Testis (tissue), 3 donors: ENCODE data around the gene TRRAP. TPM values are rescaled to one million over a fixed set of nuclear protein-coding genes. Genes with fewer than 3 reads are reported as not detected.

Experiments used
- DNase-seq: peaks from one replicate; pipeline ENCODE4 v3.0.0-alpha.2; 2019
- H3K27ac ChIP-seq, 2 donors: fragments of 200-600 bp; sonication (generic); one replicate each; pipeline ENCODE4 v1.5.1; 2019
- H3K27me3 ChIP-seq: fragments of 200-600 bp; sonication (generic); one replicate; pipeline ENCODE4 v1.5.1; 2019
- H3K36me3 ChIP-seq: fragments of 200-600 bp; sonication (generic); one replicate; pipeline ENCODE4 v1.5.1; 2017; ENCODE audit warnings: low read depth; ENCODE audit errors: missing control alignments
- H3K4me1 ChIP-seq: fragments of 200-600 bp; sonication (generic); one replicate; pipeline ENCODE4 v1.5.1; 2019
- H3K4me3 ChIP-seq, 2 donors: fragments of 200-600 bp; sonication (generic); one replicate each; pipeline ENCODE4 v1.5.1; 2017 to 2019
- H3K9me3 ChIP-seq: fragments of 200-600 bp; sonication (generic); one replicate; pipeline ENCODE4 v1.5.1; 2017
- CTCF ChIP-seq, 3 experiments: fragments of 450-650 bp in 2 of 3; fragments of 200-600 bp in 1 of 3; sonication (generic) in 1 of 3; IDR thresholded peaks; one replicate each; pipeline ENCODE4 v1.5.1; 2016 to 2019; ENCODE audit warnings: antibody characterized with exemption in 3 of 3, mild to moderate bottlenecking in 2 of 3, moderate library complexity in 1 of 3
- POLR2A ChIP-seq: fragments of 450-650 bp; IDR thresholded peaks from one replicate; pipeline ENCODE4 v1.6.1; 2017; ENCODE audit warnings: antibody characterized with exemption, mild to moderate bottlenecking, moderate library complexity
- WGBS, 2 donors: methylation state at CpG; one replicate each; pipeline ENCODE4 v1.1.5; 2018; 5-methylcytosine and 5-hydroxymethylcytosine counted together
- intact Hi-C: fragments of 100-400 bp; cut with DNase I; formaldehyde crosslinking; loops from one replicate; pipeline ENCODE4 v1.15.1; 2023; ENCODE audit warnings: low total_unique reads
- polyA plus RNA-seq: library from polyadenylated mRNA; stranded (reverse); fragments of 350-450 nt; fragmentation: Illumina TruSeq; extraction: RNeasy Lipid Tissue Mini Kit (QIAGEN cat#74804); gene quantifications from one replicate; pipeline ENCODE4 v1.2.3, GENCODE V29; 2014; ENCODE audit warnings: low read depth, low replicate concordance; ENCODE audit not compliant: insufficient read depth
- total RNA-seq, 2 donors: library from RNA; depleted of rRNA; stranded (reverse); fragments of >200 nt; gene quantifications; one replicate each; pipeline ENCODE4 v1.2.3, GENCODE V29; 2016

TRRAP gene
- total and polyA plus RNA-seq, 3 donors from 2014 or later = 45.6 to 120 (median 119) TPM

DNA sequence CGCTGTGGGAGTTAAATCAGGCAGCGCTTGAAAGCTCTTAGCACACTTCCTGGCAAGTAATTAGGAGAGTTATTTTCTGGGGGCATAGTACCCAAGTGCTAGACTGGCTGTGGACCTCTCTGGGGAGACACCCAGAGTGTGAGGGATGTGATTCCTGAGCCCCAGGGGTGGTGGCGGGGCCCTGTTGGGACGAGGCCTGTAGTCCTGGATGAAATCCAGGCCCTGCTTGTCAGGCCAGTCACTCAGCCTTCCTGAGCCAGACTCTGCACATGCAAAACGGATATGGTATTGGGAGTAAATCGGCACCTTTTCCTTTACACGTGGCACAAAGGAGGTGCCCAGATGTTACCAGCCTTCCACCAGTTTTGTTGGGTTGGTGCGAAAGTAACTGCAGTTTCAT lies 31.2 kb downstream of the TRRAP start:
- no peak for TF ChIP-seq POLR2A
- TF ChIP-seq CTCF (IDR thresholded peaks at IDR 0.05) = no peak
- Histone ChIP-seq H3K4me1 (no peaks in the 10 kb centered on the region), H3K9me3 (no peaks in the 10 kb centered on the region), H3K27ac (no peak overlapping the region), H3K4me3 (no peak overlapping the region), H3K36me3 (no peaks in the 10 kb centered on the region), H3K27me3 (no peaks in the 10 kb centered on the region)
- 87 to 90% methylated on average over 5 to 8 of the region's 8 CpGs for WGBS, 2 donors
- no peak for DNase-seq
- intact Hi-C loops = no loop called here

DNA sequence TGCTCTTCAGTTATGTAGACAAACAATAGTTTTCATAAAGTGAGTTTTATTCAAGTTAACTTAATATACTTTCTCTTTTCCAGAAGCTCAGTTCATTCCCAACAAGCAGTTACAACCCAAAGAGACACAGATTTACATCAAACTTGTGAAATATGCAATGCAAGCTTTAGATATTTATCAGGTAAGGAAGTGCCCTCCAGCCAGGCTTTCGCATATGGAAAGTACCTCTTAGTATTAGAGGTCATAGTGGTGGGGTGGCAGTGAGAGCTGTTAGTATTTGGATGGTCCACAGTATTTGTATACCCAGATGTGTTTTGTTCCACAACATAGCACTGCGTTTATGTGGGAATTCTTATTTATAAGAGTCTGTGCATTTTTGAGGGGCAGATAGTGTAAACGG lies 32.1 kb downstream of the TRRAP start:
- no peaks in the 10 kb centered on the region for H3K9me3 ChIP-seq
- H3K4me1 ChIP-seq = no peaks in the 10 kb centered on the region
- intact Hi-C loops = no loop called here
- no peak for TF ChIP-seq POLR2A
- no peak for TF ChIP-seq CTCF (IDR thresholded peaks at IDR 0.05)
- no peaks in the 10 kb centered on the region for H3K36me3 ChIP-seq
- no peak for DNase-seq
- no peak overlapping the region for H3K27ac ChIP-seq
- 88 to 90% methylated on average over 3 of the region's 3 CpGs for whole genome bisulfite sequencing, 2 donors
- H3K27me3 ChIP-seq = no peaks in the 10 kb centered on the region
- no peak overlapping the region for H3K4me3 ChIP-seq

DNA sequence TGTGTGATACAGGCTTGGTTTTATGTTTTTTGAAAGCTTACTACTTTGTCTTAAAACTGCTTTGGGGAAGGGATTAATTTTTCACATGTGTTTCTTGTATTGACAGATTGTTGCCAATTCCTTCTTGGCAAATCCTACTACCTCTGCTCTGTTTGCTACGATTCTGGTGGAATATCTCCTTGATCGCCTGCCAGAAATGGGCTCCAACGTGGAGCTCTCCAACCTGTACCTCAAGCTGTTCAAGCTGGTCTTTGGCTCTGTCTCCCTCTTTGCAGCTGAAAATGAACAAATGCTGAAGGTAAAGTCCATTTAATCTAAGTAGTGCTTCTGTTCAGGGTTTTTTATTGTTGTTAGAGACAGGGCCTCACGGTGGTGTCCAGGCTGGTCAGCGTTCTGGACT lies 33.6 kb downstream of the TRRAP start:
- TF ChIP-seq POLR2A (no peak), CTCF (IDR thresholded peaks at IDR 0.05) (no peak)
- Histone ChIP-seq H3K27me3 (no peaks in the 10 kb centered on the region), H3K9me3 (no peaks in the 10 kb centered on the region), H3K4me3 (no peak overlapping the region), H3K36me3 (no peaks in the 10 kb centered on the region), H3K27ac (no peak overlapping the region), H3K4me1 (no peaks in the 10 kb centered on the region)
- 60 to 65% methylated on average over 5 of the region's 5 CpGs for WGBS, 2 donors
- intact Hi-C loops = no loop called here
- no peak for DNase-seq

- Histone ChIP-seq H3K36me3 (no peaks in the 10 kb centered on the region), H3K4me1 (no peaks in the 10 kb centered on the region), H3K27me3 (no peaks in the 10 kb centered on the region), H3K9me3 (no peaks in the 10 kb centered on the region), H3K27ac (no peak overlapping the region), H3K4me3 (no peak overlapping the region)
- TF ChIP-seq POLR2A = no peak
- 89 to 90% methylated on average over 8 of the region's 8 CpGs for WGBS, 2 donors
- intact Hi-C loops = no loop called here
- DNase-seq = no peak
Observed at GRCh38 chr7:98913026-98913425, 34.7 kb downstream of the TRRAP start.

- no peaks in the 10 kb centered on the region for H3K4me1 ChIP-seq
- no peak for DNase-seq
- H3K27ac ChIP-seq = no peak overlapping the region
- no peaks in the 10 kb centered on the region for H3K27me3 ChIP-seq
- intact Hi-C loops = no loop called here
- no peaks in the 10 kb centered on the region for H3K9me3 ChIP-seq
- no peak for TF ChIP-seq POLR2A
- TF ChIP-seq CTCF (IDR thresholded peaks at IDR 0.05) = no peak
- H3K36me3 ChIP-seq = no peaks in the 10 kb centered on the region
- no peak overlapping the region for H3K4me3 ChIP-seq
Observed at GRCh38 chr7:98913612-98914011, 35.3 kb downstream of the TRRAP start.
